ENCODE data around the gene FKBP7. TPM values are rescaled to one million over a fixed set of nuclear protein-coding genes. Genes with fewer than 3 reads are reported as not detected.

The FKBP7 gene
- total RNA-seq, 4 donors from 2014 or later, result 12.3 to 26.0 (median 17.5) TPM

- H3K4me1 ChIP-seq, result no peaks in the 10 kb centered on the region
- DNase-seq (ENCODE audit: low spot score in 2 of 2), result no peak
- no peak overlapping the region for H3K4me3 ChIP-seq
- peaks cover 0 to 72% (median 4%) of the 10 kb centered on the region in 3 donors for H3K36me3 ChIP-seq
- no peaks in the 10 kb centered on the region for H3K27me3 ChIP-seq
- no peak overlapping the region for H3K27ac ChIP-seq
- 55 to 95% methylated on average over 4 of the region's 4 CpGs for WGBS, 2 donors
- no peaks in the 10 kb centered on the region for H3K9me3 ChIP-seq
- TF ChIP-seq EP300 (IDR thresholded peaks at IDR 0.05) (no peak), POLR2A (IDR thresholded peaks at IDR 0.05) (no peak)
- TF ChIP-seq, protein P1, sequence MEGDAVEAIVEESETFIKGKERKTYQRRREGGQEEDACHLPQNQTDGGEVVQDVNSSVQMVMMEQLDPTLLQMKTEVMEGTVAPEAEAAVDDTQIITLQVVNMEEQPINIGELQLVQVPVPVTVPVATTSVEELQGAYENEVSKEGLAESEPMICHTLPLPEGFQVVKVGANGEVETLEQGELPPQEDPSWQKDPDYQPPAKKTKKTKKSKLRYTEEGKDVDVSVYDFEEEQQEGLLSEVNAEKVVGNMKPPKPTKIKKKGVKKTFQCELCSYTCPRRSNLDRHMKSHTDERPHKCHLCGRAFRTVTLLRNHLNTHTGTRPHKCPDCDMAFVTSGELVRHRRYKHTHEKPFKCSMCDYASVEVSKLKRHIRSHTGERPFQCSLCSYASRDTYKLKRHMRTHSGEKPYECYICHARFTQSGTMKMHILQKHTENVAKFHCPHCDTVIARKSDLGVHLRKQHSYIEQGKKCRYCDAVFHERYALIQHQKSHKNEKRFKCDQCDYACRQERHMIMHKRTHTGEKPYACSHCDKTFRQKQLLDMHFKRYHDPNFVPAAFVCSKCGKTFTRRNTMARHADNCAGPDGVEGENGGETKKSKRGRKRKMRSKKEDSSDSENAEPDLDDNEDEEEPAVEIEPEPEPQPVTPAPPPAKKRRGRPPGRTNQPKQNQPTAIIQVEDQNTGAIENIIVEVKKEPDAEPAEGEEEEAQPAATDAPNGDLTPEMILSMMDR (IDR thresholded peaks at IDR 0.05), result no peak
Measured at GRCh38 chr2:178502751-178503150, 24.4 kb upstream of the FKBP7 start.

DNA sequence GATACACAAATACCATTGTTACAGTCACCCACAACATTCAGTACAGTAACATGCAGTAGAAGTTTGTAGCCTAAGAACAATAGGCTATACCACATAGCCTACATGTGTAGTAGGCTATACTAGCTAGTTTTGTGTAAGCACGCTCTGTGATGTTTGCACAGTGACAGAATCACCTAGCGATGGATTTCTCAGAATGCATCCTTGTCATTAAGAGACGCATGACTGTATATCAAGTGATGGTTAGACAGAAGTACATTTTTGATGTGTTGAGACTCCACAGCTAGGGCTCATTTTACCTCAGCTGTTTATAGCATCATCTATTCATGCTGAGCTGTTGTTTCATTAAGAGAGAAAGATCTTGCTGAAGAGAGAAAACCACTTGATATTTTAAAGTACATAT is 21.2 kb upstream of the FKBP7 start:
- TF ChIP-seq, protein P1 (IDR thresholded peaks at IDR 0.05), result no peak
- TF ChIP-seq POLR2A (IDR thresholded peaks at IDR 0.05) (no peak), EP300 (IDR thresholded peaks at IDR 0.05) (no peak)
- H3K27me3 ChIP-seq, result no peaks in the 10 kb centered on the region
- WGBS, 2 donors, result 96 to 97% methylated on average over 3 of the region's 3 CpGs
- no peak overlapping the region for H3K27ac ChIP-seq
- H3K9me3 ChIP-seq, result no peaks in the 10 kb centered on the region
- peaks cover 0 to 90% (median 1%) of the 10 kb centered on the region in 3 donors for H3K36me3 ChIP-seq
- H3K4me1 ChIP-seq, result no peaks in the 10 kb centered on the region
- no peak for DNase-seq (ENCODE audit: low spot score in 2 of 2)
- no peak overlapping the region for H3K4me3 ChIP-seq

DNA sequence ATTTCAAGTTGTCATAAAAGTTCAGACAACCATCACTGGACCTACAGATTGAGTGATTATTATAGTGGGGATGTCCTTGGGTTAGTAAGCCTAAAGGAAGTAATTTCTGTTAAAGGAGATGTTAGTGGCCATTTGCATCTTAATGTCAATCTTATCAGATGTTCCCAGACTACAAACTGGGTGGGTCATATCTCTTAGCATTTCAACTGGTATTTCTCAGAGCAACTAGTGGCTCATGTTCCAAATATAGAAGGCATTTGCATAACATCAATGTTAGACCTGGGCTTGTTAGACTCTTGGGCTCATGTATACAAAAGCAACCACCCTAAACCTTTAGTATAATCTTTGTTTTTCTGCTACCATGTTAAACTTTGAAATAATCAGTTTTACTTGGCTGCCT is 19.7 kb upstream of the FKBP7 start:
- Histone ChIP-seq H3K27ac (no peak overlapping the region), H3K36me3 (peaks cover 0 to 88% (median 0%) of the 10 kb centered on the region in 3 donors), H3K4me3 (no peak overlapping the region), H3K9me3 (no peaks in the 10 kb centered on the region), H3K27me3 (no peaks in the 10 kb centered on the region), H3K4me1 (no peaks in the 10 kb centered on the region)
- TF ChIP-seq EP300 (IDR thresholded peaks at IDR 0.05) (no peak), POLR2A (IDR thresholded peaks at IDR 0.05) (no peak)
- TF ChIP-seq, protein P1 (IDR thresholded peaks at IDR 0.05), result no peak
- DNase-seq (ENCODE audit: low spot score in 2 of 2), result no peak

DNA sequence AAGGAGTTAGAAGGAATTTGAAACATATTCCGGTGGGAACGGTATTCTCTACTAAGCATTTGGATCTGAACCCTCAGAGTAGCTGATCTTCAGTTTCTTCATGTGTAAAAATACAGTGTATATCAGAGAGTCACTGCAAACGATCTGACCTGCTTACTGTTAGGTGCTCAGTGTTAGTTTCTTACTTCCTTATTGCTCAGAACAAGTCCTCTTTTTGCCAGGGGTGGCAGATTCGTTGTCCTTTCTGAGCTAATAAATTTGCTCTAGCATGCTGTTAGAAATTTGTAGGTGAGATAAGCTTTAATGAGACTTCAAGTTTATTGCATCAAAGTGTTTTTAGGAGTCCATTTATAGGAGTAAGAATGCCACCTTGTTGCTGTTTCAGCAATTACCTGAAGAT is 17.6 kb upstream of the FKBP7 start:
- H3K9me3 ChIP-seq, result no peaks in the 10 kb centered on the region
- no peaks in the 10 kb centered on the region for H3K27me3 ChIP-seq
- no peaks in the 10 kb centered on the region for H3K4me1 ChIP-seq
- no peak for DNase-seq (ENCODE audit: low spot score in 2 of 2)
- TF ChIP-seq EP300 (IDR thresholded peaks at IDR 0.05) (no peak), POLR2A (IDR thresholded peaks at IDR 0.05) (no peak)
- TF ChIP-seq, protein P1 (IDR thresholded peaks at IDR 0.05), result no peak
- H3K27ac ChIP-seq, result no peak overlapping the region
- 79 to 85% methylated on average over 4 of the region's 4 CpGs for WGBS, 2 donors
- no peak overlapping the region for H3K4me3 ChIP-seq
- peaks cover 0 to 84% (median 7%) of the 10 kb centered on the region in 3 donors for H3K36me3 ChIP-seq

GRCh38 chr2:178491612-178492011 is 13.2 kb upstream of the FKBP7 start:
- WGBS, 2 donors, result 84 to 94% methylated on average over 6 of the region's 6 CpGs
- H3K27ac ChIP-seq, result no peak overlapping the region
- peaks cover 0 to 71% (median 10%) of the 10 kb centered on the region in 3 donors for H3K36me3 ChIP-seq
- H3K4me3 ChIP-seq, result no peak overlapping the region
- no peaks in the 10 kb centered on the region for H3K27me3 ChIP-seq
- DNase-seq (ENCODE audit: low spot score in 2 of 2), result no peak
- no peaks in the 10 kb centered on the region for H3K9me3 ChIP-seq
- H3K4me1 ChIP-seq, result no peaks in the 10 kb centered on the region
- TF ChIP-seq POLR2A (IDR thresholded peaks at IDR 0.05), result no peak
- no peak for TF ChIP-seq EP300 (IDR thresholded peaks at IDR 0.05)
- TF ChIP-seq, protein P1 (IDR thresholded peaks at IDR 0.05), result no peak

Data from tibial nerve (tissue), 4 donors.